Stimulated activated CD8-positive, alpha-beta memory T cell treated with anti-CD3 and anti-CD28 coated beads, Interleukin-15, amount 100 ng/mL, for 24 hours (primary cell): ENCODE data around the gene NACA.
"Not testable (repeated sequence)": the region's sequence is repeated elsewhere in the genome, so short reads cannot be mapped to it uniquely, and the experiment has no call there.

Source experiments
- DNase-seq: peaks from one replicate; pipeline ENCODE4 v3.0.0-alpha.2; 2020; ENCODE audit warnings: low read depth

NACA gene

GRCh38 chr12:56723889-56724700, 1.0 kb downstream of the NACA start:
- no peak for DNase-seq

- no peak for DNase-seq
Observed at GRCh38 chr12:56723352-56723751, 1.7 kb downstream of the NACA start.

GRCh38 chr12:56722832-56723231, 2.3 kb downstream of the NACA start:
- DNase-seq = no peak

- no peak for DNase-seq
Observed at GRCh38 chr12:56721721-56722120, 3.4 kb downstream of the NACA start.

GRCh38 chr12:56721216-56721615, 3.9 kb downstream of the NACA start:
- no peak for DNase-seq

GRCh38 chr12:56720731-56721151, 4.4 kb downstream of the NACA start:
- DNase-seq = no peak

GRCh38 chr12:56719056-56719455, 6.0 kb downstream of the NACA start:
- DNase-seq = no peak

- DNase-seq = no peak
Observed at GRCh38 chr12:56718636-56719035, 6.5 kb downstream of the NACA start.

- no peak for DNase-seq
Observed at GRCh38 chr12:56718149-56718548, 7.0 kb downstream of the NACA start.

- DNase-seq = no peak
Observed at GRCh38 chr12:56716933-56717880, 7.9 kb downstream of the NACA start.

- no peak for DNase-seq
Observed at GRCh38 chr12:56716458-56716857, 8.6 kb downstream of the NACA start.

GRCh38 chr12:56715798-56716197, 9.3 kb downstream of the NACA start:
- DNase-seq = no peak

- DNase-seq = no peak
Observed at GRCh38 chr12:56714431-56714929, 10.6 kb downstream of the NACA start.

- no peak for DNase-seq
Observed at GRCh38 chr12:56713345-56713744, 11.8 kb downstream of the NACA start.

- DNase-seq = no peak
Observed at GRCh38 chr12:56709759-56710376, 15.2 kb downstream of the NACA start.

GRCh38 chr12:56704522-56704921, 20.6 kb downstream of the NACA start:
- DNase-seq = not testable (repeated sequence)

- no peak for DNase-seq
Observed at GRCh38 chr12:56699020-56699661, 26.0 kb downstream of the NACA start.

- DNase-seq = no peak
Observed at GRCh38 chr12:56695327-56696101, 29.6 kb downstream of the NACA start.

- no peak for DNase-seq
Observed at GRCh38 chr12:56694161-56694560, 30.9 kb downstream of the NACA start.

- no peak for DNase-seq
Observed at GRCh38 chr12:56688846-56689109, 36.3 kb downstream of the NACA start.

- peak; percentile 96 for DNase-seq
Observed at GRCh38 chr12:56688129-56688845, 36.8 kb downstream of the NACA start, which contains the start of gene PTGES3. Gene PTGES3, minus strand, starts transcription at chr12:56688284. Its CDS starts 285 bp downstream, at chr12:56687999.
